Endothelial cell of umbilical vein (primary cell): ENCODE measurements around the gene PHYH. TPM values are rescaled to one million over a fixed set of nuclear protein-coding genes. Genes with fewer than 3 reads are reported as not detected.

Source experiments
- BruUV-seq: library from RNA; stranded (reverse); fragments of 400-500 nt; replicated peaks from 2 replicates; lab custom pipeline; 2021; lab: Mats Ljungman, UMichigan
- CTCF ChIA-PET: fragments of 300-600, 350-600 bp; sonication (Branson Sonifier 250); formaldehyde crosslinking; loops from one replicate; lab custom pipeline; 2021; ENCODE audit warnings: antibody characterized with exemption, inconsistent platforms; lab: Charles Lee
- POLR2A ChIA-PET: fragments of 300-600, 350-600 bp; sonication (Branson Sonifier 250); formaldehyde crosslinking; loops from one replicate; lab custom pipeline; 2021; ENCODE audit warnings: antibody characterized with exemption, inconsistent platforms; lab: Charles Lee
- DNase-seq: peaks from one replicate; pipeline ENCODE4 v3.0.0-alpha.2; 2011; ENCODE audit warnings: low read depth, low spot score
- FAIRE-seq: peaks from 2 replicates; lab custom pipeline; 2011; peaks lifted over from hg19 to GRCh38; lab: Jason Lieb, UNC
- H2AFZ ChIP-seq: 2 replicates; pipeline ENCODE4 v1.6.0; 2012; ENCODE audit warnings: low read depth, low read length, control low read depth, inconsistent platforms
- H3K27ac ChIP-seq: 2 replicates; pipeline ENCODE4 v1.5.1; 2011; ENCODE audit warnings: low read depth, mild to moderate bottlenecking, control low read depth, low read length, moderate library complexity; ENCODE audit not compliant: insufficient read depth
- H3K27me3 ChIP-seq, 2 experiments: 2 replicates each; pipeline versions ENCODE4 v1.6.0 to v1.6.1; 2011; ENCODE audit warnings: low read length in 2 of 2, mixed read lengths in 1 of 2; ENCODE audit not compliant: control insufficient read depth in 2 of 2, insufficient read depth in 2 of 2
- H3K36me3 ChIP-seq, 2 experiments: 2 replicates in 1 of 2; 3 replicates in 1 of 2; pipeline ENCODE4 v1.5.1; 2011; ENCODE audit warnings: low read length in 2 of 2, mild to moderate bottlenecking in 1 of 2, moderate library complexity in 1 of 2; ENCODE audit not compliant: control insufficient read depth in 2 of 2, insufficient read depth in 2 of 2; ENCODE audit errors: extremely low read depth in 1 of 2
- H3K4me1 ChIP-seq: 3 replicates; pipeline ENCODE4 v1.5.1; 2011; ENCODE audit warnings: mild to moderate bottlenecking, low read length; ENCODE audit not compliant: control insufficient read depth, insufficient read depth; ENCODE audit errors: extremely low read depth
- H3K4me2 ChIP-seq: 2 replicates; pipeline ENCODE4 v1.6.1; 2011; ENCODE audit warnings: low read length, control low read depth, mixed read lengths; ENCODE audit not compliant: insufficient read depth
- H3K4me3 ChIP-seq, 3 experiments: fragments of 200-600 bp in 1 of 3; sonication (generic), shearing (Covaris generic) in 1 of 3; replicated peaks in 1 of 3; 2 replicates each; pipeline ENCODE4 v1.5.1; 2011 to 2016; ENCODE audit warnings: control low read depth in 3 of 3, low read length in 3 of 3, mild to moderate bottlenecking in 2 of 3, inconsistent platforms in 1 of 3, low read depth in 1 of 3, moderate library complexity in 1 of 3; ENCODE audit not compliant: insufficient read depth in 1 of 3
- H3K79me2 ChIP-seq: 2 replicates; pipeline ENCODE4 v1.6.0; 2012; ENCODE audit warnings: low read length, inconsistent platforms; ENCODE audit not compliant: control insufficient read depth, insufficient read depth
- H3K9ac ChIP-seq: replicated peaks from 2 replicates; pipeline ENCODE3; 2011; ENCODE audit warnings: low read length, control low read depth; ENCODE audit not compliant: insufficient read depth; ENCODE audit errors: extremely low read depth
- H3K9me1 ChIP-seq: replicated peaks from 3 replicates; pipeline ENCODE4 v1.6.0; 2011; ENCODE audit warnings: mild to moderate bottlenecking, low read length; ENCODE audit not compliant: control insufficient read depth, insufficient read depth; ENCODE audit errors: extremely low read depth
- H3K9me3 ChIP-seq: replicated peaks from 2 replicates; pipeline ENCODE4 v1.5.1; 2012; ENCODE audit warnings: low read length, inconsistent platforms; ENCODE audit not compliant: control insufficient read depth, insufficient read depth
- H4K20me1 ChIP-seq: replicated peaks from 2 replicates; pipeline ENCODE3; 2011; ENCODE audit warnings: mild to moderate bottlenecking, low read length; ENCODE audit not compliant: control insufficient read depth, insufficient read depth; ENCODE audit errors: extremely low read depth
- CTCF ChIP-seq, 2 donors: IDR thresholded peaks; 1 replicate in 1 of 2; 2 replicates in 1 of 2; pipeline ENCODE4 v1.5.1; 2011; ENCODE audit warnings: low read length in 2 of 2, mild to moderate bottlenecking in 2 of 2, moderate library complexity in 2 of 2, control low read depth in 1 of 2, inconsistent platforms in 1 of 2, low read depth in 1 of 2; ENCODE audit not compliant: insufficient read depth in 1 of 2; ENCODE audit errors: extremely low read depth in 1 of 2
- EZH2 ChIP-seq: IDR thresholded peaks from 2 replicates; pipeline ENCODE4 v1.6.1; 2012; ENCODE audit warnings: borderline replicate concordance, low read depth, mild to moderate bottlenecking, moderate library complexity, low read length, inconsistent platforms; ENCODE audit not compliant: severe bottlenecking
- FOS ChIP-seq: IDR thresholded peaks from 2 replicates; pipeline ENCODE4 v1.6.1; 2011; ENCODE audit warnings: mild to moderate bottlenecking, low read length, moderate library complexity, borderline replicate concordance; ENCODE audit not compliant: insufficient read depth
- GATA2 ChIP-seq: IDR thresholded peaks from 2 replicates; pipeline ENCODE4 v1.7.0; 2011; ENCODE audit warnings: low read depth, mild to moderate bottlenecking, moderate library complexity, mixed read lengths, low read length; ENCODE audit not compliant: insufficient read length, insufficient read depth
- JUN ChIP-seq: IDR thresholded peaks from 2 replicates; pipeline ENCODE4 v1.6.1; 2011; ENCODE audit warnings: borderline replicate concordance, low read depth; ENCODE audit not compliant: insufficient read length, insufficient read depth
- MYC ChIP-seq: IDR thresholded peaks from one replicate; pipeline ENCODE4 v1.6.1; 2011; ENCODE audit warnings: mild to moderate bottlenecking, low read depth, low read length
- POLR2A ChIP-seq: IDR thresholded peaks from 2 replicates; pipeline ENCODE4 v1.6.1; 2012; ENCODE audit warnings: low read depth, mild to moderate bottlenecking, control low read depth, low read length
- POLR2AphosphoS5 ChIP-seq: IDR thresholded peaks from 2 replicates; pipeline ENCODE4 v1.6.1; 2012; ENCODE audit warnings: low read depth, mild to moderate bottlenecking, control low read depth, low read length, moderate library complexity; ENCODE audit not compliant: insufficient read depth
- dilution Hi-C: fragments of 300-500 bp; cut with MboI; formaldehyde crosslinking; loops from one replicate; pipeline ENCODE4 v1.15.0; 2019; ENCODE audit warnings: low sequenced_read_pairs; ENCODE audit not compliant: extremely low pct_ligation_motif_present
- intact Hi-C: fragments of 100-400 bp; cut with micrococcal nuclease; formaldehyde crosslinking; loops from one replicate; pipeline ENCODE4 v1.10.0; 2022
- polyA plus RNA-seq, 4 experiments: library from polyadenylated mRNA; depleted of rRNA in 3 of 4; stranded (reverse) in 3 of 4; unstranded in 1 of 4; fragments of >200 nt; gene quantifications; 2 replicates each; pipeline versions ENCODE4 v1.2.1 to v1.2.3, GENCODE V29; 2011 to 2012; ENCODE audit warnings: missing spikeins in 1 of 4
- total RNA-seq: library from RNA; stranded (reverse); gene quantifications from 2 replicates; pipeline ENCODE4 v1.2.3, GENCODE V29; 2021
- TF ChIP-seq, protein P1 (sequence below): IDR thresholded peaks from 2 replicates; pipeline ENCODE4 v1.6.1; 2011; ENCODE audit not compliant: insufficient read depth, insufficient read length

PHYH gene
- total and polyA plus RNA-seq, 2 donors (not counting 3 experiments of a cell fraction or from before 2014, with no cell fraction given) = 4.7 to 9.4 TPM

GRCh38 chr10:13239923-13240322, 59.9 kb downstream of the PHYH start:
- Histone ChIP-seq H3K27ac (no peak overlapping the region), H3K9me3 (no peaks in the 10 kb centered on the region), H2AFZ (no peak overlapping the region), H3K36me3 (no peaks in the 10 kb centered on the region), H3K79me2 (no peaks in the 10 kb centered on the region), H3K27me3 (no peaks in the 10 kb centered on the region), H3K9me1 (no peaks in the 10 kb centered on the region), H3K4me1 (no peaks in the 10 kb centered on the region), H3K4me2 (no peak overlapping the region), H4K20me1 (no peaks in the 10 kb centered on the region), H3K4me3 (no peak overlapping the region), H3K9ac (no peak overlapping the region)
- intact Hi-C loops (no loop called here), dilution Hi-C loops (no loop called here)
- DNase-seq = no peak
- FAIRE-seq = no peak
- no peak for TF ChIP-seq MYC
- TF ChIP-seq JUN = no peak
- no peak for TF ChIP-seq GATA2
- no peak for TF ChIP-seq POLR2A
- TF ChIP-seq, protein P1, sequence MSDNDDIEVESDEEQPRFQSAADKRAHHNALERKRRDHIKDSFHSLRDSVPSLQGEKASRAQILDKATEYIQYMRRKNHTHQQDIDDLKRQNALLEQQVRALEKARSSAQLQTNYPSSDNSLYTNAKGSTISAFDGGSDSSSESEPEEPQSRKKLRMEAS = no peak
- TF ChIP-seq CTCF (IDR thresholded peaks at IDR 0.05; ENCODE audit: extremely low read depth in 1 of 2, insufficient read depth in 1 of 2, low read depth in 1 of 2, low read length in 2 of 2) = no peak
- no peak for TF ChIP-seq EZH2
- TF ChIP-seq POLR2AphosphoS5 = no peak
- no peak for TF ChIP-seq FOS
- POLR2A ChIA-PET = no interaction called here
- CTCF ChIA-PET = interaction anchor here (0.6 to 1.0 kb wide), 2 partner anchors 15 to 34 kb away, joined by 3 read pairs; no protein-coding TSS in a partner anchor
- no TSS peak for BruUV-seq
